Measurements from ENCODE around the gene ASB2. TPM values are rescaled to one million over a fixed set of nuclear protein-coding genes. Genes with fewer than 3 reads are reported as not detected.
A peak's percentile ranks its signal among the peaks of the same experiment; 100 is the strongest.

The ASB2 gene
- total and polyA plus RNA-seq, 2 of the 8 experiments (the other 6 are each of a cell fraction or from before 2014, with no cell fraction given) = 1.0 to 2.1 TPM

GRCh38 chr14:93987376-93987775, 11.0 kb upstream of the ASB2 start:
- Histone ChIP-seq H2BK12ac (ENCODE audit: low read depth, low read length) (peak overlapping the region; percentile 60; the same call in 1 of the 2 replicates), H4K5ac (ENCODE audit: insufficient read length, low read depth, low read length) (no peak overlapping the region), H3K4me1 (replicated peaks in 1 of 4; ENCODE audit: control insufficient read depth in 3 of 4, insufficient read depth in 4 of 4, low read length in 3 of 4) (peaks cover 0 to 14% (median 8%) of the 10 kb centered on the region in 4 experiments; a peak in 4 of 7 replicates), H3K27me3 (replicated peaks in 1 of 4; ENCODE audit: control insufficient read depth in 3 of 4, extremely low read depth in 1 of 4, insufficient read depth in 3 of 4, low read length in 3 of 4) (no peaks in the 10 kb centered on the region; a peak in 1 of 7 replicates), H3K4me3 (ENCODE audit: extremely low read depth in 1 of 4, insufficient read depth in 2 of 4, low read depth in 3 of 4, low read length in 4 of 4) (no peak overlapping the region; a peak in 1 of 8 replicates), H3K9ac (replicated peaks in 1 of 4; ENCODE audit: extremely low read depth in 1 of 4, low read depth in 3 of 4, low read length in 3 of 4) (no peak overlapping the region), H4K20me1 (replicated peaks in 1 of 2; ENCODE audit: control insufficient read depth in 1 of 2, insufficient read depth in 2 of 2, low read length in 2 of 2) (no peaks in the 10 kb centered on the region), H3K79me1 (ENCODE audit: low read depth, low read length) (no peaks in the 10 kb centered on the region), H3K56ac (replicated peaks; ENCODE audit: insufficient read length, low read depth, low read length) (no peak overlapping the region), H3K79me2 (ENCODE audit: control insufficient read depth in 1 of 2, insufficient read depth in 2 of 2, low read length in 2 of 2) (no peaks in the 10 kb centered on the region), H3K23me2 (ENCODE audit: low read depth, low read length) (peaks cover 3% of the 10 kb centered on the region; the same call in 1 of the 2 replicates), H3K23ac (ENCODE audit: insufficient read length) (no peak overlapping the region), H3K4me2 (ENCODE audit: insufficient read depth in 1 of 2, low read depth in 2 of 2, low read length in 2 of 2) (peak overlapping the region; percentile 29 to 39; a peak in 1 of 4 replicates), H2BK5ac (ENCODE audit: low read depth, low read length) (peak overlapping the region; percentile 81; the same call in 1 of the 2 replicates), H2AK5ac (ENCODE audit: low read depth, low read length) (no peak overlapping the region), H4K8ac (ENCODE audit: extremely low read depth, insufficient read depth, low read length) (peak overlapping the region; percentile 66; the same call in 1 of the 2 replicates), H3K4ac (replicated peaks; ENCODE audit: insufficient read length, low read depth, low read length) (no peak overlapping the region), H3K14ac (ENCODE audit: insufficient read length) (no peak overlapping the region), H3K18ac (ENCODE audit: extremely low read depth, low read length) (peak overlapping the region; percentile 75), H2AFZ (ENCODE audit: low read length) (peak overlapping the region; percentile 6; the same call in 1 of the 2 replicates), H2BK15ac (ENCODE audit: low read length) (peak overlapping the region; percentile 65; the same call in 1 of the 2 replicates), H3K9me3 (ENCODE audit: insufficient read depth in 2 of 2, low read depth in 1 of 2, low read length in 1 of 2) (no peaks in the 10 kb centered on the region), H3K27ac (ENCODE audit: low read depth, low read length) (no peak overlapping the region), H2BK20ac (ENCODE audit: low read length) (no peak overlapping the region), H4K91ac (replicated peaks; ENCODE audit: insufficient read length, low read length) (peak overlapping the region; percentile 44), H3K36me3 (ENCODE audit: control insufficient read depth in 2 of 4, insufficient read depth in 4 of 4, low read length in 3 of 4) (no peaks in the 10 kb centered on the region), H2BK120ac (replicated peaks; ENCODE audit: low read depth, low read length) (no peak overlapping the region)
- DNase-seq (ENCODE audit: low read depth in 1 of 2, low spot score in 2 of 2) = no peak
- no peak for FAIRE-seq
- ChIA-PET POLR2A (ENCODE audit: partially characterized antibody) (no interaction called here), CTCF (ENCODE audit: partially characterized antibody) (interaction anchor here (0.6 to 7.6 kb wide), 5 partner anchors 11 to 241 kb away, joined by 3 to 108 read pairs (median 3); partner anchors contain the start of genes ASB2 and CCDC197)
- TF ChIP-seq KDM5A (IDR thresholded peaks at IDR 0.05; ENCODE audit: low read length) (no peak), SRF (IDR thresholded peaks at IDR 0.05; ENCODE audit: low read depth, low read length) (no peak), E2F6 (IDR thresholded peaks at IDR 0.05) (peak; percentile 48; the same call in 1 of the 2 replicates), ZNF274 (IDR thresholded peaks at IDR 0.05; ENCODE audit: borderline replicate concordance, extremely low read depth, low read length) (no peak)
- WGBS, 2 experiments (ENCODE audit: extremely low coverage in 1 of 2, insufficient coverage in 1 of 2, insufficient read length in 1 of 2, insufficient replicate concordance in 2 of 2, low coverage in 1 of 2, low lambda C conversion rate in 2 of 2, missing lambda C conversion rate in 1 of 2) = 79% methylated on average over 12 of the region's 12 CpGs; no CpG with 5 or more reads in 1 of the 2 experiments
